A673 (cell line): ENCODE data around the gene CCDC178. TPM values are rescaled to one million over a fixed set of nuclear protein-coding genes. Genes with fewer than 3 reads are reported as not detected.

ENCODE experiments used
- BruUV-seq: library from RNA; stranded (reverse); fragments of 400-500 nt; replicated peaks from 2 replicates; lab custom pipeline; 2021; lab: Mats Ljungman, UMichigan
- CTCF ChIA-PET: fragments of 300-600 bp; sonication (Branson Sonifier 250); formaldehyde crosslinking; loops from one replicate; lab custom pipeline; 2022; ENCODE audit warnings: antibody characterized with exemption; lab: Charles Lee
- POLR2A ChIA-PET: fragments of 300-600 bp; sonication (Branson Sonifier 250); formaldehyde crosslinking; loops from one replicate; lab custom pipeline; 2022; ENCODE audit warnings: antibody characterized with exemption; ENCODE audit not compliant: low non-redundant PET; lab: Charles Lee
- DNase-seq: peaks from one replicate; pipeline ENCODE4 v3.0.0-alpha.2; 2015; ENCODE audit warnings: low spot score
- H3K27ac ChIP-seq: fragments of 200-600 bp; sonication (generic); 2 replicates; pipeline ENCODE4 v1.5.1; 2016; ENCODE audit warnings: mixed run types, low read depth, mild to moderate bottlenecking, mixed read lengths, antibody characterized with exemption, low read length; ENCODE audit not compliant: poor library complexity, severe bottlenecking
- H3K27me3 ChIP-seq: fragments of 200-600 bp; sonication (generic); replicated peaks from 2 replicates; pipeline ENCODE4 v1.6.1; 2017; ENCODE audit warnings: mixed run types, low read depth, mild to moderate bottlenecking, mixed read lengths, antibody characterized with exemption, low read length; ENCODE audit not compliant: insufficient read depth, poor library complexity
- H3K36me3 ChIP-seq: fragments of 200-600 bp; sonication (generic); 2 replicates; pipeline ENCODE4 v1.6.1; 2016; ENCODE audit warnings: mixed run types, mild to moderate bottlenecking, mixed read lengths, antibody characterized with exemption, low read length; ENCODE audit not compliant: insufficient read depth, poor library complexity, severe bottlenecking
- H3K4me1 ChIP-seq: fragments of 200-600 bp; sonication (generic); 2 replicates; pipeline ENCODE4 v1.6.1; 2017; ENCODE audit warnings: mixed run types, mild to moderate bottlenecking, mixed read lengths, antibody characterized with exemption, low read length; ENCODE audit not compliant: insufficient read depth, poor library complexity, severe bottlenecking
- H3K4me3 ChIP-seq: fragments of 200-600 bp; sonication (generic); 2 replicates; pipeline ENCODE4 v1.5.1; 2016; ENCODE audit warnings: low read depth, mixed run types, mild to moderate bottlenecking, mixed read lengths, low read length; ENCODE audit not compliant: poor library complexity, severe bottlenecking
- H3K9me3 ChIP-seq: fragments of 200-600 bp; sonication (generic); 2 replicates; pipeline ENCODE4 v1.6.1; 2016; ENCODE audit warnings: mixed run types, low read depth, mild to moderate bottlenecking, mixed read lengths, antibody characterized with exemption, low read length; ENCODE audit not compliant: poor library complexity, severe bottlenecking
- EZH2 ChIP-seq: fragments of 200-600 bp; sonication (generic); IDR thresholded peaks from 2 replicates; pipeline ENCODE4 v1.6.1; 2017; ENCODE audit warnings: borderline replicate concordance, low read depth, mild to moderate bottlenecking, mixed read lengths, antibody characterized with exemption, low read length; ENCODE audit not compliant: poor library complexity, severe bottlenecking
- intact Hi-C: fragments of 100-400 bp; cut with micrococcal nuclease; formaldehyde crosslinking; loops from one replicate; pipeline ENCODE4 v1.10.0; 2022; ENCODE audit not compliant: unreplicated experiment
- total RNA-seq: library from RNA; stranded (reverse); gene quantifications from 2 replicates; pipeline ENCODE4 v1.2.3, GENCODE V29; 2021
- TF ChIP-seq, protein P1 (sequence below): fragments of 300-800, 200-600 bp; sonication (generic); conservative IDR thresholded peaks from 2 replicates; pipeline ENCODE4 v1.5.1; 2017; ENCODE audit warnings: low read depth, mild to moderate bottlenecking, antibody characterized with exemption, low read length, moderate library complexity, mixed read lengths

The CCDC178 gene
- total RNA-seq, 1 experiment from 2014 or later, result not detected

DNA sequence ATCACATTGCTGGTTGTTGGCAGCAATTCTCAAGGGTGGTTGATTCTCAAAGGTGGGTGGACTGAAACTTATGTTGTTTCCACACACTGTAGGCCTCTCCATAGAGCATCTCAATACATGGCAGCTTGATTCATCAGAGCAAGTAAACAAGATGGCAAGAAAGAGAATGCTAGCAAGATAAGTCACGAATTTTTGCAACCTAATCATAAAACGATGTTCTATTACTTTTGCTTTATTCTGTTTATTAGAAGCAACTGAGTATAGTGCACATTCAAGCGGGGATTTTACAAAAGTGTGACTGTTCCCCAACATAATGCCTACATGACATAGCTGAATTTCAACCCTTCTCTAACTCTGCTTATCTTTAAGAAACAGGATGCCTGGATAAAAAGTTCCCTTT is 136.2 kb downstream of the CCDC178 start:
- no peaks in the 10 kb centered on the region for H3K36me3 ChIP-seq
- TF ChIP-seq EZH2, result no peak
- TF ChIP-seq, protein P1, sequence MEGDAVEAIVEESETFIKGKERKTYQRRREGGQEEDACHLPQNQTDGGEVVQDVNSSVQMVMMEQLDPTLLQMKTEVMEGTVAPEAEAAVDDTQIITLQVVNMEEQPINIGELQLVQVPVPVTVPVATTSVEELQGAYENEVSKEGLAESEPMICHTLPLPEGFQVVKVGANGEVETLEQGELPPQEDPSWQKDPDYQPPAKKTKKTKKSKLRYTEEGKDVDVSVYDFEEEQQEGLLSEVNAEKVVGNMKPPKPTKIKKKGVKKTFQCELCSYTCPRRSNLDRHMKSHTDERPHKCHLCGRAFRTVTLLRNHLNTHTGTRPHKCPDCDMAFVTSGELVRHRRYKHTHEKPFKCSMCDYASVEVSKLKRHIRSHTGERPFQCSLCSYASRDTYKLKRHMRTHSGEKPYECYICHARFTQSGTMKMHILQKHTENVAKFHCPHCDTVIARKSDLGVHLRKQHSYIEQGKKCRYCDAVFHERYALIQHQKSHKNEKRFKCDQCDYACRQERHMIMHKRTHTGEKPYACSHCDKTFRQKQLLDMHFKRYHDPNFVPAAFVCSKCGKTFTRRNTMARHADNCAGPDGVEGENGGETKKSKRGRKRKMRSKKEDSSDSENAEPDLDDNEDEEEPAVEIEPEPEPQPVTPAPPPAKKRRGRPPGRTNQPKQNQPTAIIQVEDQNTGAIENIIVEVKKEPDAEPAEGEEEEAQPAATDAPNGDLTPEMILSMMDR, result no peak
- H3K27me3 ChIP-seq, result no peaks in the 10 kb centered on the region
- H3K4me3 ChIP-seq, result no peak overlapping the region
- H3K4me1 ChIP-seq, result no peaks in the 10 kb centered on the region
- BruUV-seq, result no TSS peak
- H3K27ac ChIP-seq, result no peak overlapping the region
- intact Hi-C loops, result no loop called here
- POLR2A ChIA-PET, result no interaction called here
- no peaks in the 10 kb centered on the region for H3K9me3 ChIP-seq
- CTCF ChIA-PET, result no interaction called here
- DNase-seq, result no peak

DNA sequence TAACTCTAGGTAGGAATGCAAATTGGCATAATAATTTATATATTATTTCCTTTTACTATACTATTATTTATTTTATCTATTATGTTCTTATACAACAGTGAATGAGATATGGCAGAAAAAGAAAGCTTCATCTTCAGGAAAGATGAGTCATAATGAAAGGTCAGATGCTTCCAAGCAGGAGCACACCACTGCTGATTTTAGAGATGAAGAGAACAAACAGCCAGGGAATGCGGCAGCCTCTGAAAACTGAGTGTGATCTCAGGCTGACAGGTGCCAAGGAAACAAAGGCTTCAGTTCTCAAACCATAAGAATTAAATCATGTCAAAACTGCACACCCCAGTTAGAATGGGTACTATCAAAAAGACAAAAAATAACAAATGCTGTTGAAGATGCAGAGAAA is 149.0 kb downstream of the CCDC178 start:
- ChIA-PET POLR2A (interaction anchor here (0.6 kb wide), 1 partner anchor 661 kb away, joined by 3 read pairs; no protein-coding TSS in a partner anchor), CTCF (no interaction called here)
- no peaks in the 10 kb centered on the region for H3K4me1 ChIP-seq
- no TSS peak for BruUV-seq
- DNase-seq, result no peak
- H3K36me3 ChIP-seq, result no peaks in the 10 kb centered on the region
- intact Hi-C loops, result no loop called here
- H3K27ac ChIP-seq, result no peak overlapping the region
- no peak overlapping the region for H3K4me3 ChIP-seq
- no peaks in the 10 kb centered on the region for H3K9me3 ChIP-seq
- H3K27me3 ChIP-seq, result no peaks in the 10 kb centered on the region
- TF ChIP-seq, protein P1, result no peak
- TF ChIP-seq EZH2, result no peak

DNA sequence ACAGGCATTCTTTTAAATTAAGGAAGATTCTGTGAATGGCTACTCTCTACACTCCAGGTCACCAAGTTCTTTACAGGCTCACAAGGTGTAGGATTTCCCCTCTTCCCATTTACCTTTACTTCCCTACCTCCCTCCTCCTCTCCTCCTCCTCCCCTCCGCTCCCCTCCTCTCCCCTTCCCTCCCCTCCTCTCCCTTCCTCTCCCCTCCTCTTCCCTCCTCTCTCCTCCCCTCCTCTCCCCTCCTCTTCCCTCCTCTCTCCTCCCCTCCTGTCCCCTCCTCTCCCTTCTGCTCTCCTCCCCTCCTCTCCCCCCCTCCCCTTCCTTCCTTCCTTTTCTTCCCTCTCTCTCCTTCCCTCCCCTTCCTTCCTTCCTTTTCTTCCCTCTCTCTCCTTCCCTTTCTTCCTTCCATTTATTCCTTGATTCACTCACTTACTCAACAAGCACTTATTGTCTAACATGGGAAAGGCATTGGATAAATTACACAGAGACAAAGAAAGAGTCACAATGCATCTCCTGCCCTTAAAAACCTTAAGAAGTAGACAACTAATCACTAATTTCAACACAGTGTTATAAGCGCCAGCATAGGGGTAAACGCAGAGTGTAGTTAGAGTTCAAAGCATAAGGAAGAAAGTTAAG is 152.3 kb downstream of the CCDC178 start:
- Histone ChIP-seq H3K4me1 (no peaks in the 10 kb centered on the region), H3K27me3 (no peaks in the 10 kb centered on the region), H3K36me3 (no peaks in the 10 kb centered on the region), H3K27ac (no peak overlapping the region), H3K4me3 (no peak overlapping the region), H3K9me3 (no peaks in the 10 kb centered on the region)
- TF ChIP-seq EZH2, result no peak
- TF ChIP-seq, protein P1, result no peak
- ChIA-PET CTCF (no interaction called here), POLR2A (no interaction called here)
- intact Hi-C loops, result no loop called here
- no peak for DNase-seq
- no TSS peak for BruUV-seq
